GM12892 (cell line): ENCODE data around the gene YAE1.

ENCODE experiments used
- POLR2A ChIP-seq: IDR thresholded peaks from 2 replicates; pipeline ENCODE4 v1.6.1; 2011; ENCODE audit warnings: low read depth, low read length, control low read depth
- POLR2AphosphoS5 ChIP-seq: IDR thresholded peaks from 2 replicates; pipeline ENCODE4 v1.6.1; 2011; ENCODE audit warnings: low read depth, low read length, control low read depth
- TAF1 ChIP-seq: IDR thresholded peaks from 2 replicates; pipeline ENCODE4 v1.6.1; 2011; ENCODE audit warnings: low read depth, mild to moderate bottlenecking, control low read depth, low read length, borderline replicate concordance

GRCh38 chr7:39587393-39587792 lies 21.2 kb downstream of the YAE1 start:
- TF ChIP-seq POLR2A (no peak), POLR2AphosphoS5 (no peak), TAF1 (no peak)
